Neuron (in vitro differentiated cells): ENCODE measurements around the gene ANKRD31.

ENCODE experiments used
- H2AFZ ChIP-seq: one replicate; pipeline ENCODE4 v1.6.1; 2013; ENCODE audit warnings: low read depth, mild to moderate bottlenecking, inconsistent platforms, low read length, moderate library complexity
- H3K27me3 ChIP-seq: one replicate; pipeline ENCODE4 v1.6.1; 2013; ENCODE audit warnings: low read length; ENCODE audit not compliant: insufficient read depth
- H3K36me3 ChIP-seq: one replicate; pipeline ENCODE4 v1.6.1; 2013; ENCODE audit warnings: low read length; ENCODE audit not compliant: insufficient read depth
- H3K4me1 ChIP-seq: one replicate; pipeline ENCODE4 v1.6.1; 2013; ENCODE audit warnings: low read length; ENCODE audit not compliant: insufficient read depth
- H3K4me3 ChIP-seq: 2 replicates; pipeline ENCODE4 v1.5.1; 2013; ENCODE audit warnings: mild to moderate bottlenecking, low read length, moderate library complexity
- H3K9me3 ChIP-seq: one replicate; pipeline ENCODE4 v1.6.1; 2013; ENCODE audit warnings: low read length

Gene ANKRD31

DNA sequence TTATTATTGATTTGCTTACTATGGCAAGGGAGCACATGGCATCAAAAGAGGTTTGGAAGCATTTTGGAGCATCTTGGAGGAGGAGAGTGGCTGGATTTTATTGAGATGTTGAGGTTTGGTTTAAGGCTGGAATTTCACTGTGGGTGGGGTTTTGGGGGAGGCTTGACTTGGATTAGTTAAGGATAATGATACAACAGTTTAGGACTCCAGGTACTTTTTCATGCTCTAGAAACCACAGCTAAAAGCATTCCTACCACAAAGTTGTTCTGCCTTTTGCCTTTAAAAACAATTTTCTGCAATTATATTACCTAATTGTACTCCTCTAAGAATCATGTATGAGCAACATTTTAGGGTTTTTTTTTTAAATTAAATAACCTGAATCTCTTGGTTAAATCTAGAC is 189.3 kb downstream of the ANKRD31 start:
- Histone ChIP-seq H3K36me3 (no peaks in the 10 kb centered on the region), H3K27me3 (peaks cover 6% of the 10 kb centered on the region), H2AFZ (no peak overlapping the region), H3K9me3 (no peaks in the 10 kb centered on the region), H3K4me3 (no peak overlapping the region), H3K4me1 (peaks cover 11% of the 10 kb centered on the region)

DNA sequence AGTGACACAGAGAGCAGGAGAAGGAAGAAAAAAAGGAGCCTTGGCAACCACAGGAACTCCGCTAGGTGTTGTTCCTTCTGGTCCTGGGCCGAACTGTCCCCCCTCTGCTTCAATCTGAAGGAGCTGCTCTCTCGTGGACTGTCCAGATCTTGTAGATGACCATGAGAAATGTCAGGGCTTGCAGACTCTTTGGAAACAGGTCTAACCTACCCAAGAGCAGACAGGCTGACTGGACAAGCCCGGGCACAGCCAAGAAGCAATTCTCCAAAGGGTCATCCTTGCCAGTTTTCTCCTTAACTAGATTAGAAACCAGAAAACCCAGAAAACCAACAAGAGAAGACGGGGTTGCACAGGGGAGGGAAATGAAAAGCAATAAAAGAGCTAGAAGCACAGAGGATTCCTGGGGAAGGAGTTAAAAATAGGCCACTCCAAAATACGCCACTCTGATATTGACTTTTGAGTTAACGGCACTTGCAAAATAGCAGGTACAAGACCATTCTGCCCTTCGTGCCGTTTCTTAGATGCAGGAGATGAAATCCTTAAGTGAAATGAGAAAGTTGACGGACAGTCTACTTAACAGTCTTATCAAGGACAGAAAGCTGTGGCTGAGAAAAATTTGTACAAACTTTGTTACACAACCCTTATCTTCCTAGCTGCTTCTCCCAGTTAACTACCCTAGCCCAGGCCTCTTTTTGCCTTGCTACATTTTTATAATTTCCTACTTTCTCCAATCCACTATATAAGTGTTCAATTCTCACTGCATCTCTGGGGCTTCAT is 190.1 kb downstream of the ANKRD31 start:
- no peak overlapping the region for H2AFZ ChIP-seq
- H3K4me3 ChIP-seq: no peak overlapping the region
- H3K9me3 ChIP-seq: no peaks in the 10 kb centered on the region
- H3K36me3 ChIP-seq: no peaks in the 10 kb centered on the region
- H3K4me1 ChIP-seq: peaks cover 6% of the 10 kb centered on the region
- H3K27me3 ChIP-seq: peaks cover 6% of the 10 kb centered on the region

DNA sequence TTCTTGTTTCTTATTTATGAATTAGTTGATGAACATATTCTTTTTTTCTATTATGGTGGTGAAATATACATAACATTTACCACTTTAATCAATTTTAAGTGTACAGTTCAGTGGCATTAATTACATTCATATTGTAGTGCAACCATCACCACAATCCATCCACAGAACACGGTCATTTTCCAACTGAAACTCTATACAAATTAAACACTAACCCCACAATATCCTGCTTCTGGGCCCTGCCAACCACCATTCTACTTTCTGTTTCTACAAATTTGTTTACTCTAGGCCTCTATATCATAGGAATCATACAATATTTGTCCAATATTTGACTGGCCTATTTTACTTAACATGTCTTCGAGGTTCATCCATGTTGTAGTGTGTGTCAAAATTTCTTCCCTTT is 191.6 kb downstream of the ANKRD31 start:
- Histone ChIP-seq H3K9me3 (no peaks in the 10 kb centered on the region), H3K4me1 (no peaks in the 10 kb centered on the region), H3K27me3 (no peaks in the 10 kb centered on the region), H2AFZ (no peak overlapping the region), H3K4me3 (no peak overlapping the region), H3K36me3 (no peaks in the 10 kb centered on the region)

DNA sequence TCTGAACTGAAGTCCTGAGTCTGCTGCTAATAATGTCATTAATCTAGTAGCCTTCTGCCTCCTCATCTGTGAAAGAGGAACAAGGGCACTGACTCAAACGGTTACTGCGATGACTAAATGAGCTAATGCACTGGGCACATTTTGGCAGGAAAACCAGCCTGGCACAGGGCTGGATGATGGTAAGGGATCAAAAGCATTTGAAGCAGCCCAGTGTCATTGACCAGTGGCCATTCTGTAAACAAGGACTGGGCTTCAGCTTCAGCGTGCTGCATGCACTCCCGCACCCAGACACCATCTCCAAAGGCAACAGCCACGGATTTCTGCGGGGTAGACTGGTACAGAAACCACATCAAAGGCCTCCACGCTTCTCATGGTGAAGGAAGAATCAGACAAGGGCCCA is 192.3 kb downstream of the ANKRD31 start:
- Histone ChIP-seq H2AFZ (no peak overlapping the region), H3K36me3 (no peaks in the 10 kb centered on the region), H3K9me3 (no peaks in the 10 kb centered on the region), H3K4me3 (no peak overlapping the region), H3K27me3 (no peaks in the 10 kb centered on the region), H3K4me1 (no peaks in the 10 kb centered on the region)

DNA sequence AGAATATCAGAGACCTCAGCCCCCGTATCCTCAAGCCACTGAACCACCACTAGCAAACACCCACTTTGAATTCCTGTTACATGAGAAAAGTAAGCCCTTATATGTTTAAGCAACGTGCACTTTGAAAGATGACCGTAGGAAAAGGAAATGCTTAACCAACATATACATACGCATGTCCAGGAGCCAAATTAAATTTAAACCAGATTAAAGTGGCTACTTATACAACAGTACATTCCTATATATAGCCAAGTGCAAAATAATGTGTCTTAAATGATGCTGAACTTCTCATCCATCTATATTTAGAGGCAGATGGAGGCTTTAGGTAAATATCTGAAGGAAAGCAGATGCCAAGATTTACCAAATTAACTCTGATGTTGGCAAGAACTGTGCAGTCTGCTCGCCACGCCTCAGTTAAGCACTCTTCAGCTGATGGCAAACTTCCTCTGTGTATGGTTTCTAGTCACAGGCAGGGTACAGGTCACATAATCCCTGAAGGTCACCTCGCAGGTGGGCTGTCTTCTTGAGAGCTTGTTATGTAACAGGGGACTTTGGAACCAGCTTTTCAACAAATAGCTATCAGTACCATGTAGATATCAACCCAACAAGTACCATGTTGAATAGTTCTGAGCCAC is 192.9 kb downstream of the ANKRD31 start:
- H3K36me3 ChIP-seq: no peaks in the 10 kb centered on the region

DNA sequence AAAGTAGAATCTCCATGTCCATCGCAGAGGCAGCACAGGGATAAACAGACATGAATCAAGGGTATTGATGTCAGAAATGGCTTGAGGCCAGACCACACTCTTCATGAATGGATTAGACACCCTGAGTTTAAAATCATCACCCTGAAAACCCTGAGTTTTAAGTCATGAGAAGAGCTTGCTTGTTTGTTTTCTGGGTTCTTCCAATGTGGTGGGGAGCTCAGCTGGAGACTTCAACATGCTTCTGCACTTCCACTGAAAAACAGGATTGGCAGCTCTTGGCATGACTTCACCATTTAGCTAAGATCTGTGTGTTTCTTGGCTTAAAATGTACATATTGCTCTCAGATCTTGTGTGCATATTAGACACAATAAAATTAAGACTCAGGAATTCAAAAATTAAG is 194.2 kb downstream of the ANKRD31 start:
- H3K9me3 ChIP-seq: no peaks in the 10 kb centered on the region

More for the DNA sequence above, 192.9 kb downstream of the ANKRD31 start:
- Histone ChIP-seq H3K27me3 (no peaks in the 10 kb centered on the region), H3K4me1 (no peaks in the 10 kb centered on the region), H3K9me3 (no peaks in the 10 kb centered on the region), H3K4me3 (no peak overlapping the region), H2AFZ (no peak overlapping the region)

DNA sequence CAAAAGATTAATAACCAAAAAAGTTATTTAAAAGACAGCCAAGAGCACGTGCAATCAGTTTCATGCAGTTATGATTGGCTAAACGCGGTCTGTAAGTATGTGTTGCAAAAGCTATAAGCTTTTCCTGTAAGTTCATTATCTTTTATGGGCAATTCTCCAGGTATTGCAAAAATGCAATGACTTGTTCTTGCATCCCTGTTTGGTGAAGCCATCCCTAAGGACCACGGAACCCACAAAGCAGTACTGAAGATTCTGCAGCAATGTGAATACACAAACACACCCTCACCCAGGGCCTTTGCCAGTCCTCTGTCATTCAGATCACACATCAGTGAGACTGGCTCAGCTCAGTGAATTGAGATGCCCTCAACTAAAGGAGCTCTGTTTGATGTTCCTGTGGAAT is 195.7 kb downstream of the ANKRD31 start:
- no peaks in the 10 kb centered on the region for H3K27me3 ChIP-seq

More for the DNA sequence above, 194.2 kb downstream of the ANKRD31 start:
- Histone ChIP-seq H3K4me1 (no peaks in the 10 kb centered on the region), H3K36me3 (no peaks in the 10 kb centered on the region), H3K4me3 (no peak overlapping the region), H3K27me3 (no peaks in the 10 kb centered on the region), H2AFZ (no peak overlapping the region)

DNA sequence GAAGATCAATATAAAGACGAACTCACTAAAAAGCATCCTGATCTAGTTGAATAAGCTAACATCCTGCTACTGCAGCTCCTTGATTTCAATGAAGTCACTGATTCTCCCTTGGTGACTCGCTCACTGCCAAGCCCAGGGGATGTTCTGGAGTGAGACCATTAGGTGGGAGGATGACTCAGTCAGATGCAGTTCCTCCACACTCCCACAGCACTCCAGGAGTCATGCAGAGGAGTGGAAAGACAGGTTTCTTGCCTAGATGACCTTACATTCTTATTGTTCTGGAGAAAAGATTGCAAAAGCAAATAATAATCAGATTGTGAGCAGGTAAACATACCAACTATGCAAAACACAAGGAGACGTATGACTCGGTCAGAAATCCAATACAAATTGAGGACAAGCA is 199.6 kb downstream of the ANKRD31 start:
- Histone ChIP-seq H3K36me3 (no peaks in the 10 kb centered on the region), H3K4me1 (no peaks in the 10 kb centered on the region), H3K27me3 (no peaks in the 10 kb centered on the region), H3K4me3 (no peak overlapping the region), H3K9me3 (no peaks in the 10 kb centered on the region), H2AFZ (no peak overlapping the region)

More for the DNA sequence above, 195.7 kb downstream of the ANKRD31 start:
- no peak overlapping the region for H3K4me3 ChIP-seq
- no peaks in the 10 kb centered on the region for H3K9me3 ChIP-seq
- no peak overlapping the region for H2AFZ ChIP-seq
- H3K4me1 ChIP-seq: no peaks in the 10 kb centered on the region
- no peaks in the 10 kb centered on the region for H3K36me3 ChIP-seq

DNA sequence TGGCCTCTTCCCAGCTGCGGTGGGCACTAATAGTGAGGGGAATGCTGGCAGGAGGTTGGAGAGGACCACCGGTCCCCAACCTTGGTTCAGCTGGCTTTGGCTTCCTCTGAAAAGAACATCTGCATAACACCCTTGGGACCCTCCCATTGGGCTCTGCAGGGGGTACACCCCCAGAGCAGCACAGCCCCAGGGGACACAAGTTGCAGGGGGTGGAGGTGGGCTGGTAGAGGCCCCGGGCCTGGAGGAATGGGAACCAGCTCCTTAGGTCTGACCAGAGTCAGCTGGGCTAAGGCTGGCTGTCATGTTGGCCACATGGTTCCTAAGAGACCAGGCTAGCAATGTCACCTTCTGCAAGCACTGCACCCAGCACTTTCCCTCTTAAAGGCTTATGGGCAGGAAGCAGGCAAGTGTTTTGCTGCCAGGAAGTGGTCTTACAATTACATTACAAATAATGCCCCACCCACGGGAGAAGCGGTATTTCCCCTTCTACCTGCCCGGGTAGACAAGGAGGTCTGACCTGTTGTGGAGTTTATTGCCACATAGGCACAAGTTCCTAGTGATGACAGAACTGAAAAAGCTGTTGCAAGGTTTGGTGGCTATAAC is 202.4 kb downstream of the ANKRD31 start:
- no peaks in the 10 kb centered on the region for H3K4me1 ChIP-seq
- H2AFZ ChIP-seq: no peak overlapping the region
- no peaks in the 10 kb centered on the region for H3K27me3 ChIP-seq
- no peaks in the 10 kb centered on the region for H3K9me3 ChIP-seq
- no peak overlapping the region for H3K4me3 ChIP-seq
- no peaks in the 10 kb centered on the region for H3K36me3 ChIP-seq

DNA sequence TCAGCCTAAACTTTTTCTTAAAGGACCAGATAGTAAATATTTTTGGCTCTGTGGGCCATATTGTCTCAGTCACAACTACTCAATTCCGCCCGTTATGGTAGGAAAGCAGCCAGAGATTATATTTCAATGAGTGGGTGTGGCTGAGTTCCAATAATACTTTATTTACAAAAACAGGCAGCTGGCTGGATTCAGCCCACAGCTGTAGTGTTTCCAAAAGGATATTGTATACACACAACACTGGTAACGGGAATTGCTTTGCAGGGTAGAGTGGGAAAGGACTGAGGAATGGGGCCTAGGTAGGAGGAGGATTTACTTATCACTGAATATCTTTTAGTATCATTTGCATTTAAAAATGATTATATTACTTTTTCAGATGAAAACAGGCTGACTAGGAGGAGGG is 205.3 kb downstream of the ANKRD31 start:
- H3K4me3 ChIP-seq: no peak overlapping the region
- H3K36me3 ChIP-seq: no peaks in the 10 kb centered on the region
- no peaks in the 10 kb centered on the region for H3K4me1 ChIP-seq
- no peaks in the 10 kb centered on the region for H3K27me3 ChIP-seq
- no peaks in the 10 kb centered on the region for H3K9me3 ChIP-seq
- no peak overlapping the region for H2AFZ ChIP-seq

DNA sequence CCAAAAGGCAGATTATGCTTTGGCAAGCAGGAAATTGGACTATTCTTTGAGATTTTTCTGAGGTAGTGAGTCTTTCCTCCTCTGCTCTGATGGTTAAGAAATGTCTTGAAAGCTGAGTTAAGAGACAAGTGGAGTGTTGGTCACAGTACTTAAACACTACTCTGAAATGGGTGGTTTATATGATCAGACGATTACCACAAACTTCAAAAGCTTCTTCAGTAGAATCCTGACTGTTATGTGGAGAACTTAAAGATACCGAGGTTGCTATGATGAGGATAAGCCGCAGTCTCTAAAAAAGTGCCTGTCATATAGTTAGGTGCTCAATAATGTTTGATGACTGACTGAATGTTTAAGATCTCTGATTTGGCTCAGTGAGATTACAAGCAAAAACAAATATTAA is 208.6 kb downstream of the ANKRD31 start:
- H3K36me3 ChIP-seq: no peaks in the 10 kb centered on the region
- H3K4me1 ChIP-seq: no peaks in the 10 kb centered on the region
- no peaks in the 10 kb centered on the region for H3K9me3 ChIP-seq
- no peak overlapping the region for H2AFZ ChIP-seq
- no peak overlapping the region for H3K4me3 ChIP-seq
- H3K27me3 ChIP-seq: no peaks in the 10 kb centered on the region

DNA sequence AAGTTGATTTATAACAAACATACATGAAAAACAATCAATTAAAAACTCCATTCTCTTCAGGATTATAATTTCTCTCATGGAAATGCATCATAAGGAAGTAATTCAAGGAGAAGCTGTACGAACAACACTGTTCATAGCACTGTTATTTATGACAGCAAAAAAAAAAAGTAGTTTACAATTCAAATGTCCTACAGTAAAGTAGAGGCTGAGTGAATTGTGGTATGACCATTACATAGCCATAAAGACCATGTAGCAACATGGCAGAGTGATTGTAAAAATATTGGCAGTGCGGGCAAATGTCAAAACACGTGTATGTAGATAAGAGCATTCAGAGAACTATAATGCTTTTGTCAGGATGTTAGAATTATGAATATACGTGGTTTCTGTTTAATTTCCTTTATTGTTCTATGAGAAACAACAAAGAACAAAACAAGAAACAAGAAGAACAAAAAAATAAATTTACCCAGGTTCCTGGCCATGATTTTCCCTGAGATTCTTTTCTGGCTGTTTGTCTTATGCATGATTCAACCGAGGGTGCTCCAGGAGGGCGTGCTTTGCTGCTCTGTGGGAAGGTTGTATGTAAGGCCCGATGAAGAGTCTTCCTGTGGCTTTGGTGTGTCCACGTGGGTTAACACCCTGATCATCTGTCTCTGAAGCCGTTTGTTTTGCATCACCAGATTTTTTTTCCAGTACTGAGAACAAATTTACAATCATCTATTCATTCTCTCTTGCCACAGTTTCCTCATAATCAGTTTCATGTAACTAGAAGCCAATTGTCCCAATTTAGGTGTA is 213.1 kb downstream of the ANKRD31 start:
- Histone ChIP-seq H3K4me3 (no peak overlapping the region), H3K36me3 (no peaks in the 10 kb centered on the region), H3K9me3 (no peaks in the 10 kb centered on the region), H3K4me1 (no peaks in the 10 kb centered on the region), H2AFZ (no peak overlapping the region), H3K27me3 (no peaks in the 10 kb centered on the region)

DNA sequence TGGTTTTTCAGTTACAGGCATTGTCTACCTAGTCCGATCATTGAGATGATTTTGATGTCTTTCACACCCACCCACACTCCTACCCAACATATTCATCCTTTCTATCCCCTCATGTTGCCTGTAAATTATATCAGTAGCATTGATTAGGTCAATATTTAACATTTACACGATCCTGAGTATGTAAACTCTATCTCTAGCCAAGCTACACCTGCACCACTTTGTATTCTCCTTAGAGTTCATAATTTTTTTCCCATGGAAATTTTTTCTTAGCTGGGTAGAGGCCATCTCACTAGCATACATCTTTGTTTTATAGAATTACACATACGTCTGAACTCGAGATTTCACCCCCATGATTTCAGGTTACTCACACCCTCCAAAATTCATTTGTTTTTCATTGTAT is 214.9 kb downstream of the ANKRD31 start:
- Histone ChIP-seq H3K36me3 (no peaks in the 10 kb centered on the region), H3K4me3 (no peak overlapping the region), H3K27me3 (no peaks in the 10 kb centered on the region), H2AFZ (no peak overlapping the region), H3K9me3 (no peaks in the 10 kb centered on the region), H3K4me1 (no peaks in the 10 kb centered on the region)
